SK-N-SH treated with all-trans-retinoic acid at 6 μM for 48 hours (cell line): ENCODE results near the gene DRD4.

ENCODE experiments used
- ARNTL ChIP-seq: fragments of 450-650 bp; formaldehyde crosslinking; IDR thresholded peaks from 2 replicates; pipeline ENCODE4 v1.5.0; 2020; ENCODE audit warnings: low read depth, mild to moderate bottlenecking, moderate library complexity, borderline replicate concordance
- CSDC2 ChIP-seq: fragments of 250-450 bp; sonication (Bioruptor Pico); IDR thresholded peaks from 2 replicates; pipeline ENCODE4 v1.5.0; 2020; ENCODE audit warnings: mild to moderate bottlenecking, moderate library complexity
- OSR1 ChIP-seq: fragments of 250-450 bp; sonication (Bioruptor Pico); IDR thresholded peaks from 2 replicates; pipeline ENCODE4 v1.8.0; 2022; ENCODE audit warnings: moderate library complexity, mild to moderate bottlenecking, inconsistent platforms
- RARB ChIP-seq: fragments of 250-450 bp; sonication (Bioruptor Pico); IDR thresholded peaks from 2 replicates; pipeline ENCODE4 v1.8.0; 2021; ENCODE audit warnings: mild to moderate bottlenecking, moderate library complexity
- ZC3H10 ChIP-seq: fragments of 250-450 bp; sonication (Bioruptor Pico); IDR thresholded peaks from 2 replicates; pipeline ENCODE4 v1.5.1; 2021; ENCODE audit warnings: mild to moderate bottlenecking, moderate library complexity
- ZFP3 ChIP-seq: fragments of 250-450 bp; sonication (Bioruptor Pico); IDR thresholded peaks from 2 replicates; pipeline ENCODE4 v1.5.0; 2020; ENCODE audit warnings: mild to moderate bottlenecking, moderate library complexity
- ZNF8 ChIP-seq: fragments of 450-650 bp; formaldehyde crosslinking; IDR thresholded peaks from 2 replicates; pipeline ENCODE4 v1.5.0; 2020; ENCODE audit warnings: mild to moderate bottlenecking, moderate library complexity
- TF ChIP-seq, protein P1 (sequence below): fragments of 250-450 bp; sonication (Bioruptor Pico); IDR thresholded peaks from 2 replicates; pipeline ENCODE4 v1.5.1; 2020; ENCODE audit warnings: low read depth, mild to moderate bottlenecking, moderate library complexity
- TF ChIP-seq, protein P2 (sequence below): fragments of 250-450 bp; sonication (Bioruptor Pico); IDR thresholded peaks from 2 replicates; pipeline ENCODE4 v1.5.1; 2021; ENCODE audit warnings: mild to moderate bottlenecking, moderate library complexity

DNA sequence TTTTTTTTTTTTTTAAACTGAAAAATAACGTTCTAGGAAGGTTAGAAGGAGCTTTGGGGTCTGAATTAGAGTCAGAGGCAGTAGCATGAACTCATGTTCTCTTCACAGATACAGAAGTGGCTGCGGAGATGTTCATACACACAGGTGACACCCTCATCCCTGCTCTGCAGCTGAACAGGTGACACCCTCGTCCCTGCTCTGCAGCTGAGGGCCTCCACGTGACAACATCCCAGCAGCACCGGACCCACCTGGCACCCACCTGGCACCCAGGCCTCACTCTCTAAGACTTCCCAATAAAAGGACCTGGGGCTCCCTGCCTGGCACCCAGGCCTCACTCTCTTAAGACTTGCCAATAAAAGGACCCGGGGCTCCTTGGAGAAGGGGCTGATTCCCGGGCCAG is 19.8 kb downstream of the DRD4 start:
- TF ChIP-seq ZC3H10 (no peak), ZNF8 (CRISPR knock-in tag) (no peak), ZFP3 (CRISPR knock-in tag) (no peak), ARNTL (CRISPR knock-in tag) (no peak), RARB (CRISPR knock-in tag) (no peak), OSR1 (CRISPR knock-in tag) (no peak), CSDC2 (CRISPR knock-in tag) (no peak)
- TF ChIP-seq, protein P1, sequence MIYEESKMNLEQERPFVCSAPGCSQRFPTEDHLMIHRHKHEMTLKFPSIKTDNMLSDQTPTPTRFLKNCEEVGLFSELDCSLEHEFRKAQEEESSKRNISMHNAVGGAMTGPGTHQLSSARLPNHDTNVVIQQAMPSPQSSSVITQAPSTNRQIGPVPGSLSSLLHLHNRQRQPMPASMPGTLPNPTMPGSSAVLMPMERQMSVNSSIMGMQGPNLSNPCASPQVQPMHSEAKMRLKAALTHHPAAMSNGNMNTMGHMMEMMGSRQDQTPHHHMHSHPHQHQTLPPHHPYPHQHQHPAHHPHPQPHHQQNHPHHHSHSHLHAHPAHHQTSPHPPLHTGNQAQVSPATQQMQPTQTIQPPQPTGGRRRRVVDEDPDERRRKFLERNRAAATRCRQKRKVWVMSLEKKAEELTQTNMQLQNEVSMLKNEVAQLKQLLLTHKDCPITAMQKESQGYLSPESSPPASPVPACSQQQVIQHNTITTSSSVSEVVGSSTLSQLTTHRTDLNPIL (CRISPR knock-in tag), result no peak
- TF ChIP-seq, protein P2, sequence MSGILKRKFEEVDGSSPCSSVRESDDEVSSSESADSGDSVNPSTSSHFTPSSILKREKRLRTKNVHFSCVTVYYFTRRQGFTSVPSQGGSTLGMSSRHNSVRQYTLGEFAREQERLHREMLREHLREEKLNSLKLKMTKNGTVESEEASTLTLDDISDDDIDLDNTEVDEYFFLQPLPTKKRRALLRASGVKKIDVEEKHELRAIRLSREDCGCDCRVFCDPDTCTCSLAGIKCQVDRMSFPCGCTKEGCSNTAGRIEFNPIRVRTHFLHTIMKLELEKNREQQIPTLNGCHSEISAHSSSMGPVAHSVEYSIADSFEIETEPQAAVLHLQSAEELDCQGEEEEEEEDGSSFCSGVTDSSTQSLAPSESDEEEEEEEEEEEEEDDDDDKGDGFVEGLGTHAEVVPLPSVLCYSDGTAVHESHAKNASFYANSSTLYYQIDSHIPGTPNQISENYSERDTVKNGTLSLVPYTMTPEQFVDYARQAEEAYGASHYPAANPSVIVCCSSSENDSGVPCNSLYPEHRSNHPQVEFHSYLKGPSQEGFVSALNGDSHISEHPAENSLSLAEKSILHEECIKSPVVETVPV, result no peak
